Measurements from ENCODE around the gene PVALEF.
A peak's percentile ranks its signal among the peaks of the same experiment; 100 is the strongest.
"Not testable (repeated sequence)": the region's sequence is repeated elsewhere in the genome, so short reads cannot be mapped to it uniquely, and the experiment has no call there.

PVALEF gene

GRCh38 chr17:81206657-81207056 is 41.4 kb downstream of the PVALEF start:
- DNase-seq (ENCODE audit: low read depth), result no peak
- no peak overlapping the region for H3K4me3 ChIP-seq (ENCODE audit: low read depth, low read length)

GRCh38 chr17:81207610-81208581 is 42.6 kb downstream of the PVALEF start:
- no peak overlapping the region for H3K4me3 ChIP-seq (ENCODE audit: low read depth, low read length)
- no peak for DNase-seq (ENCODE audit: low read depth)

GRCh38 chr17:81208651-81209050 is 43.3 kb downstream of the PVALEF start:
- H3K4me3 ChIP-seq (ENCODE audit: low read depth, low read length), result no peak overlapping the region
- DNase-seq (ENCODE audit: low read depth), result no peak

- no peak for DNase-seq (ENCODE audit: low read depth)
- H3K4me3 ChIP-seq (ENCODE audit: low read depth, low read length), result no peak overlapping the region
Observed at GRCh38 chr17:81209141-81209540, 43.8 kb downstream of the PVALEF start.

GRCh38 chr17:81210466-81210865 is 45.2 kb downstream of the PVALEF start:
- H3K4me3 ChIP-seq (ENCODE audit: low read depth, low read length), result no peak overlapping the region
- no peak for DNase-seq (ENCODE audit: low read depth)

GRCh38 chr17:81210868-81211267 is 45.6 kb downstream of the PVALEF start:
- no peak overlapping the region for H3K4me3 ChIP-seq (ENCODE audit: low read depth, low read length)
- no peak for DNase-seq (ENCODE audit: low read depth)

- no peak for DNase-seq (ENCODE audit: low read depth)
- no peak overlapping the region for H3K4me3 ChIP-seq (ENCODE audit: low read depth, low read length)
Observed at GRCh38 chr17:81212365-81212764, 47.1 kb downstream of the PVALEF start.

- no peak for DNase-seq (ENCODE audit: low read depth)
- H3K4me3 ChIP-seq (ENCODE audit: low read depth, low read length), result no peak overlapping the region
Observed at GRCh38 chr17:81213978-81214377, 48.7 kb downstream of the PVALEF start.

- no peak overlapping the region for H3K4me3 ChIP-seq (ENCODE audit: low read depth, low read length)
- DNase-seq (ENCODE audit: low read depth), result no peak
Observed at GRCh38 chr17:81217491-81217890, 52.2 kb downstream of the PVALEF start.

- no peak overlapping the region for H3K4me3 ChIP-seq (ENCODE audit: low read depth, low read length)
- no peak for DNase-seq (ENCODE audit: low read depth)
Observed at GRCh38 chr17:81218459-81218858, 53.2 kb downstream of the PVALEF start.

GRCh38 chr17:81218991-81219390 is 53.7 kb downstream of the PVALEF start:
- no peak overlapping the region for H3K4me3 ChIP-seq (ENCODE audit: low read depth, low read length)
- no peak for DNase-seq (ENCODE audit: low read depth)

- DNase-seq (ENCODE audit: low read depth), result no peak
- no peak overlapping the region for H3K4me3 ChIP-seq (ENCODE audit: low read depth, low read length)
Observed at GRCh38 chr17:81219476-81220180, 54.3 kb downstream of the PVALEF start.

- peak overlapping the region; percentile 83 for H3K4me3 ChIP-seq (ENCODE audit: low read depth, low read length)
- no peak for DNase-seq (ENCODE audit: low read depth)
Observed at GRCh38 chr17:81221371-81221841, 56.1 kb downstream of the PVALEF start.

GRCh38 chr17:81221842-81222619 is 56.7 kb downstream of the PVALEF start:
- peak overlapping the region; percentile 83 for H3K4me3 ChIP-seq (ENCODE audit: low read depth, low read length)

GRCh38 chr17:81222620-81222905 is 57.3 kb downstream of the PVALEF start:
- H3K4me3 ChIP-seq (ENCODE audit: low read depth, low read length), result peak overlapping the region; percentile 83
- no peak for DNase-seq (ENCODE audit: low read depth)

More at GRCh38 chr17:81221842-81222619, 56.7 kb downstream of the PVALEF start:
- no peak for DNase-seq (ENCODE audit: low read depth)

- H3K4me3 ChIP-seq (ENCODE audit: low read depth, low read length), result peak within 1 kb of the TSS; percentile 83
- peak; percentile 92 for DNase-seq (ENCODE audit: low read depth)
Observed at GRCh38 chr17:81222906-81223761, 57.8 kb downstream of the PVALEF start, which contains the start of gene CEP131. Gene CEP131 (minus strand): TSS chr17:81222965. CDS start chr17:81220056, 2,909 bp downstream.

GRCh38 chr17:81223762-81224130 is 58.4 kb downstream of the PVALEF start:
- no peak for DNase-seq (ENCODE audit: low read depth)
- peak overlapping the region; percentile 55 for H3K4me3 ChIP-seq (ENCODE audit: low read depth, low read length)

- H3K4me3 ChIP-seq (ENCODE audit: low read depth, low read length); DNase-seq (ENCODE audit: low read depth): not testable (repeated sequence)
Observed at GRCh38 chr17:81227630-81228029, 62.3 kb downstream of the PVALEF start.

GRCh38 chr17:81228420-81228819 is 63.1 kb downstream of the PVALEF start:
- no peak for DNase-seq (ENCODE audit: low read depth)
- H3K4me3 ChIP-seq (ENCODE audit: low read depth, low read length), result no peak overlapping the region
